HepG2 (cell line): ENCODE data around the gene BTN1A1. TPM values are rescaled to one million over a fixed set of nuclear protein-coding genes. Genes with fewer than 3 reads are reported as not detected.

Experiments
- HNF1B ChIP-seq: sonication (generic); formaldehyde crosslinking; IDR thresholded peaks from 2 replicates; pipeline ENCODE4 v1.5.1; 2020; ENCODE audit warnings: mild to moderate bottlenecking, moderate library complexity, missing genetic modification reagents
- HNRNPK ChIP-seq: fragments of 200-400 bp; formaldehyde crosslinking; IDR thresholded peaks from 2 replicates; pipeline ENCODE4 v1.6.1; 2018; ENCODE audit warnings: low read length, low read depth, moderate library complexity, mild to moderate bottlenecking; ENCODE audit not compliant: poor library complexity, severe bottlenecking
- KDM5A ChIP-seq: fragments of 200-600 bp; sonication (generic); IDR thresholded peaks from 2 replicates; pipeline ENCODE4 v1.7.0; 2018; ENCODE audit warnings: antibody characterized with exemption, mild to moderate bottlenecking, low read length, borderline replicate concordance
- KLF6 ChIP-seq: IDR thresholded peaks from 2 replicates; pipeline ENCODE4 v1.8.0; 2016; ENCODE audit warnings: missing biosample characterization, missing genetic modification reagents
- MLXIP ChIP-seq: sonication (generic); formaldehyde crosslinking; IDR thresholded peaks from 2 replicates; pipeline ENCODE4 v1.9.0; 2021; ENCODE audit warnings: missing genetic modification reagents, borderline replicate concordance
- MXD3 ChIP-seq: IDR thresholded peaks from 2 replicates; pipeline ENCODE4 v1.6.1; 2016; ENCODE audit warnings: mild to moderate bottlenecking, missing biosample characterization, missing genetic modification reagents
- RFXANK ChIP-seq: IDR thresholded peaks from 2 replicates; pipeline ENCODE4 v1.6.1; 2016
- SAP130 ChIP-seq: IDR thresholded peaks from 2 replicates; pipeline ENCODE4 v1.6.1; 2016; ENCODE audit warnings: low read depth
- SOX5 ChIP-seq: IDR thresholded peaks from 2 replicates; pipeline ENCODE4 v1.6.1; 2016; ENCODE audit warnings: borderline replicate concordance
- TGIF2 ChIP-seq: IDR thresholded peaks from 2 replicates; pipeline ENCODE4 v1.6.1; 2016; ENCODE audit warnings: control low read depth, missing compliant biosample characterization
- ZNF30 ChIP-seq: sonication (generic); formaldehyde crosslinking; IDR thresholded peaks from 2 replicates; pipeline ENCODE4 v1.5.0; 2020; ENCODE audit warnings: mild to moderate bottlenecking, missing genetic modification reagents
- ZNF446 ChIP-seq: sonication (generic); formaldehyde crosslinking; IDR thresholded peaks from 2 replicates; pipeline ENCODE4 v1.5.0; 2020; ENCODE audit warnings: mild to moderate bottlenecking, missing genetic modification reagents
- ZNF468 ChIP-seq: sonication (generic); formaldehyde crosslinking; IDR thresholded peaks from 2 replicates; pipeline ENCODE4 v1.8.0; 2022; ENCODE audit warnings: mild to moderate bottlenecking, moderate library complexity, missing genetic modification reagents
- ZNF550 ChIP-seq: sonication (generic); formaldehyde crosslinking; IDR thresholded peaks from 2 replicates; pipeline ENCODE4 v1.4.0; 2020; ENCODE audit warnings: mild to moderate bottlenecking, missing genetic modification reagents, borderline replicate concordance
- polyA plus RNA-seq, 8 experiments: library from polyadenylated mRNA; depleted of rRNA in 3 of 8; stranded (reverse) in 7 of 8; unstranded in 1 of 8; fragments of >200 nt; fragmentation: Illumina TruSeq in 4 of 8; extraction: Trizol in 4 of 8; gene quantifications; 2 replicates each; pipeline versions ENCODE4 v1.2.1 to v1.2.3, GENCODE V29; 2011 to 2016; ENCODE audit warnings: low read depth in 4 of 8, missing spikeins in 1 of 8, mixed read lengths in 1 of 8; ENCODE audit not compliant: insufficient read depth in 1 of 8
- total RNA-seq, 5 experiments: library from RNA; depleted of rRNA; stranded (reverse); fragments of >200 nt; fragmentation: Illumina TruSeq; extraction: Trizol; gene quantifications; 2 replicates each; pipeline ENCODE4 v1.2.3, GENCODE V29; 2016; ENCODE audit warnings: low read depth in 1 of 5
- TF ChIP-seq, protein P1 (sequence below): sonication (generic); formaldehyde crosslinking; IDR thresholded peaks from 2 replicates; pipeline ENCODE4 v1.5.0; 2020; ENCODE audit warnings: mild to moderate bottlenecking, missing genetic modification reagents, borderline replicate concordance
- TF ChIP-seq, protein P2 (sequence below): sonication (generic); formaldehyde crosslinking; IDR thresholded peaks from 2 replicates; pipeline ENCODE4 v1.4.0; 2020; ENCODE audit warnings: missing genetic modification reagents, mild to moderate bottlenecking, borderline replicate concordance

Gene BTN1A1
- total and polyA plus RNA-seq, 2 of the 13 experiments (the other 11 are each of a cell fraction or from before 2014, with no cell fraction given) = 0.04 TPM; not detected in 1

- TF ChIP-seq RFXANK (CRISPR knock-in tag) (peak; percentile 52; the same call in 1 of the 2 replicates), ZNF446 (CRISPR knock-in tag) (no peak), TGIF2 (peak; percentile 44; the same call in 1 of the 2 replicates), SAP130 (peak; percentile 90), ZNF468 (no peak), HNRNPK (no peak), ZNF550 (no peak), KDM5A (0 out of 2 replicates have a peak, but pooled peaks have one; percentile 16), HNF1B (CRISPR knock-in tag) (peak; percentile 64; the same call in 1 of the 2 replicates), MXD3 (peak; percentile 91), KLF6 (CRISPR knock-in tag) (peak; percentile 67; the same call in 1 of the 2 replicates), ZNF30 (CRISPR knock-in tag) (0 out of 2 replicates have a peak, but pooled peaks have one; percentile 82), MLXIP (CRISPR knock-in tag) (0 out of 2 replicates have a peak, but pooled peaks have one; percentile 33), SOX5 (CRISPR knock-in tag) (no peak)
- TF ChIP-seq, protein P1, sequence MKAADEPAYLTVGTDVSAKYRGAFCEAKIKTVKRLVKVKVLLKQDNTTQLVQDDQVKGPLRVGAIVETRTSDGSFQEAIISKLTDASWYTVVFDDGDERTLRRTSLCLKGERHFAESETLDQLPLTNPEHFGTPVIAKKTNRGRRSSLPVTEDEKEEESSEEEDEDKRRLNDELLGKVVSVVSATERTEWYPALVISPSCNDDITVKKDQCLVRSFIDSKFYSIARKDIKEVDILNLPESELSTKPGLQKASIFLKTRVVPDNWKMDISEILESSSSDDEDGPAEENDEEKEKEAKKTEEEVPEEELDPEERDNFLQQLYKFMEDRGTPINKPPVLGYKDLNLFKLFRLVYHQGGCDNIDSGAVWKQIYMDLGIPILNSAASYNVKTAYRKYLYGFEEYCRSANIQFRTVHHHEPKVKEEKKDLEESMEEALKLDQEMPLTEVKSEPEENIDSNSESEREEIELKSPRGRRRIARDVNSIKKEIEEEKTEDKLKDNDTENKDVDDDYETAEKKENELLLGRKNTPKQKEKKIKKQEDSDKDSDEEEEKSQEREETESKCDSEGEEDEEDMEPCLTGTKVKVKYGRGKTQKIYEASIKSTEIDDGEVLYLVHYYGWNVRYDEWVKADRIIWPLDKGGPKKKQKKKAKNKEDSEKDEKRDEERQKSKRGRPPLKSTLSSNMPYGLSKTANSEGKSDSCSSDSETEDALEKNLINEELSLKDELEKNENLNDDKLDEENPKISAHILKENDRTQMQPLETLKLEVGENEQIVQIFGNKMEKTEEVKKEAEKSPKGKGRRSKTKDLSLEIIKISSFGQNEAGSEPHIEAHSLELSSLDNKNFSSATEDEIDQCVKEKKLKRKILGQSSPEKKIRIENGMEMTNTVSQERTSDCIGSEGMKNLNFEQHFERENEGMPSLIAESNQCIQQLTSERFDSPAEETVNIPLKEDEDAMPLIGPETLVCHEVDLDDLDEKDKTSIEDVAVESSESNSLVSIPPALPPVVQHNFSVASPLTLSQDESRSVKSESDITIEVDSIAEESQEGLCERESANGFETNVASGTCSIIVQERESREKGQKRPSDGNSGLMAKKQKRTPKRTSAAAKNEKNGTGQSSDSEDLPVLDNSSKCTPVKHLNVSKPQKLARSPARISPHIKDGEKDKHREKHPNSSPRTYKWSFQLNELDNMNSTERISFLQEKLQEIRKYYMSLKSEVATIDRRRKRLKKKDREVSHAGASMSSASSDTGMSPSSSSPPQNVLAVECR = peak; percentile 79
- TF ChIP-seq, protein P2, sequence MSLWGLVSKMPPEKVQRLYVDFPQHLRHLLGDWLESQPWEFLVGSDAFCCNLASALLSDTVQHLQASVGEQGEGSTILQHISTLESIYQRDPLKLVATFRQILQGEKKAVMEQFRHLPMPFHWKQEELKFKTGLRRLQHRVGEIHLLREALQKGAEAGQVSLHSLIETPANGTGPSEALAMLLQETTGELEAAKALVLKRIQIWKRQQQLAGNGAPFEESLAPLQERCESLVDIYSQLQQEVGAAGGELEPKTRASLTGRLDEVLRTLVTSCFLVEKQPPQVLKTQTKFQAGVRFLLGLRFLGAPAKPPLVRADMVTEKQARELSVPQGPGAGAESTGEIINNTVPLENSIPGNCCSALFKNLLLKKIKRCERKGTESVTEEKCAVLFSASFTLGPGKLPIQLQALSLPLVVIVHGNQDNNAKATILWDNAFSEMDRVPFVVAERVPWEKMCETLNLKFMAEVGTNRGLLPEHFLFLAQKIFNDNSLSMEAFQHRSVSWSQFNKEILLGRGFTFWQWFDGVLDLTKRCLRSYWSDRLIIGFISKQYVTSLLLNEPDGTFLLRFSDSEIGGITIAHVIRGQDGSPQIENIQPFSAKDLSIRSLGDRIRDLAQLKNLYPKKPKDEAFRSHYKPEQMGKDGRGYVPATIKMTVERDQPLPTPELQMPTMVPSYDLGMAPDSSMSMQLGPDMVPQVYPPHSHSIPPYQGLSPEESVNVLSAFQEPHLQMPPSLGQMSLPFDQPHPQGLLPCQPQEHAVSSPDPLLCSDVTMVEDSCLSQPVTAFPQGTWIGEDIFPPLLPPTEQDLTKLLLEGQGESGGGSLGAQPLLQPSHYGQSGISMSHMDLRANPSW (CRISPR knock-in tag) = 0 out of 2 replicates have a peak, but pooled peaks have one; percentile 29
These were observed 20.2 kb downstream of the BTN1A1 start (continued) for GRCh38 chr6:26520237-26520849.
